Left ventricle myocardium inferior (tissue), 1 donor: ENCODE measurements around the gene MICALL1. TPM values are rescaled to one million over a fixed set of nuclear protein-coding genes. Genes with fewer than 3 reads are reported as not detected.
A peak's percentile ranks its signal among the peaks of the same experiment; 100 is the strongest.

ENCODE experiments used
- DNase-seq: peaks from one replicate; pipeline ENCODE4 v3.0.0-alpha.2; 2020
- H3K27ac ChIP-seq: fragments of 200-600 bp; replicated peaks from 2 replicates; pipeline ENCODE4 v1.8.0; 2021
- H3K27me3 ChIP-seq: fragments of 200-600 bp; 2 replicates; pipeline ENCODE4 v1.8.0; 2021; ENCODE audit warnings: low read depth
- H3K36me3 ChIP-seq: fragments of 200-600 bp; 2 replicates; pipeline ENCODE4 v1.8.0; 2021
- H3K4me1 ChIP-seq: fragments of 200-600 bp; 2 replicates; pipeline ENCODE4 v1.8.0; 2021
- H3K4me3 ChIP-seq: fragments of 200-600 bp; 2 replicates; pipeline ENCODE4 v1.8.0; 2021; ENCODE audit warnings: mild to moderate bottlenecking, moderate library complexity
- H3K9me3 ChIP-seq: fragments of 200-600 bp; replicated peaks from 2 replicates; pipeline ENCODE4 v1.8.0; 2021
- intact Hi-C: fragments of 100-400 bp; cut with micrococcal nuclease; formaldehyde crosslinking; loops from one replicate; pipeline ENCODE4 v1.11.0; 2022
- total RNA-seq: library from RNA; stranded (reverse); fragmentation: NEBNext Ultra II Directional; extraction: Animal tissue kit (Norgen Biotek cat#: 25700); gene quantifications from one replicate; pipeline ENCODE4 v1.2.1, GENCODE V29; 2021
- TF ChIP-seq, protein P1 (sequence below): fragments of 200-600 bp; IDR thresholded peaks from 2 replicates; pipeline ENCODE4 v1.8.0; 2021; ENCODE audit warnings: antibody characterized with exemption, mild to moderate bottlenecking, borderline replicate concordance
- donor health status: DM: no; HTN: yes; CAD: no; lungs with severe emphysema.

MICALL1 gene
- total RNA-seq, 1 donor from 2014 or later: 14.8 TPM

DNA sequence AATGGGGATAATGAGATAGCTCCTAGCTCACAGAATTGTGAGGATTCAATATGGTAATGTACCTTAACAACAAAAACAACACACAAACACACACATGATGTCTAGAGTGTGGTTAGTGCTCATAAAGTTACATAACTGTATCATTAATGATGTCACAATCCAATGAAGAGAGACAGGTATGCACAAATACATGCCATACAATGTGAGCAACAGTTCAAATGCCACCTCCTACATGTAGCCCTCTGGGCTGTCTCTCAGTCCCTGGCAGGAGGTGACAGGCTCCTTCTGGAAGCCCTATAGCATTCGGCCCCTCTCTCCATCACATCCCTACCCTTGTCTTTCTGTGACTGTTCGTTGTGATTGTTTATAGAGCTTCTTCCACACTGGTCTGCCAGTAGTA is 8.3 kb upstream of the MICALL1 start:
- intact Hi-C loops: loop anchor here (10.0 kb wide), 1 partner anchor 57 kb away; the partner anchor contains the start of genes C22orf23 and POLR2F
- no peak for DNase-seq
- H3K4me1 ChIP-seq: peaks cover 46% of the 10 kb centered on the region
- H3K4me3 ChIP-seq: no peak overlapping the region
- no peak overlapping the region for H3K27ac ChIP-seq
- H3K27me3 ChIP-seq: no peaks in the 10 kb centered on the region
- TF ChIP-seq, protein P1, sequence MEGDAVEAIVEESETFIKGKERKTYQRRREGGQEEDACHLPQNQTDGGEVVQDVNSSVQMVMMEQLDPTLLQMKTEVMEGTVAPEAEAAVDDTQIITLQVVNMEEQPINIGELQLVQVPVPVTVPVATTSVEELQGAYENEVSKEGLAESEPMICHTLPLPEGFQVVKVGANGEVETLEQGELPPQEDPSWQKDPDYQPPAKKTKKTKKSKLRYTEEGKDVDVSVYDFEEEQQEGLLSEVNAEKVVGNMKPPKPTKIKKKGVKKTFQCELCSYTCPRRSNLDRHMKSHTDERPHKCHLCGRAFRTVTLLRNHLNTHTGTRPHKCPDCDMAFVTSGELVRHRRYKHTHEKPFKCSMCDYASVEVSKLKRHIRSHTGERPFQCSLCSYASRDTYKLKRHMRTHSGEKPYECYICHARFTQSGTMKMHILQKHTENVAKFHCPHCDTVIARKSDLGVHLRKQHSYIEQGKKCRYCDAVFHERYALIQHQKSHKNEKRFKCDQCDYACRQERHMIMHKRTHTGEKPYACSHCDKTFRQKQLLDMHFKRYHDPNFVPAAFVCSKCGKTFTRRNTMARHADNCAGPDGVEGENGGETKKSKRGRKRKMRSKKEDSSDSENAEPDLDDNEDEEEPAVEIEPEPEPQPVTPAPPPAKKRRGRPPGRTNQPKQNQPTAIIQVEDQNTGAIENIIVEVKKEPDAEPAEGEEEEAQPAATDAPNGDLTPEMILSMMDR: no peak
- H3K36me3 ChIP-seq: no peaks in the 10 kb centered on the region
- H3K9me3 ChIP-seq: no peaks in the 10 kb centered on the region

DNA sequence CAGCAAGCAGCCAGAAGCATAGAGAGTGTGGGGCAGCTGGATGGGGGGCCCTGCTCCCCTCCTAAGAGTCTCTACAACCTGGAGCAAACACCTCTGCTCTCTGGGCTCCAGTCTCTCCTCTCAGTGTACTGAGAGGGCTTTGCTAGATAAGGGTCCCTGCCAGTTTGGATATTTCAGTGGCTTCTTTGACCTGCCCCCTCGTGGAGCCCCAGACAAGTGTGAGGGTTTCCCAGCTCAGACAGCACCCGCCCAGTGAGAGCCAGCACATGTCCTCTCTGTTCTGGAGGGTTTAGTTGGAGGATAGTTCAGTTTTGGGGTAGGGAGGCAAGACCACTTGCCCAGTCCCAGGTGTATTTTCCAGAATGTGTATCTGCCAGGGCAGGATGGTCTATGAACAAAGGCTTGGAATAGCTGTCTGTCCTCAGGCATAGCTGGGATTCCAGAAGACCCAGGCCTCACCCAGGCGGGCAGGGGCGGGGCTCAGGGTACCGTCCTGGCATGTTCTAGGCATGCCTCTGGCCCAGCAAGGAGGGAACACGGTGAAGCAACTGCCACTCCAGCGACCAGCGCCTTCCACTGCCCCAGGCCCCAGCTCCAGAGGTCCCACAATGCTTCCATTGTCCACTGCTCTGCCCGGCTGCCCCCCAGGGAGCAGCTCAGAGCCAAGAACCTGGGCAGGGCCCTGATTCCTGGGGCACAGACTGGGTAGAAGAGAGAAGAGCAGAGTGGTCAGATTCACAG is 7.5 kb upstream of the MICALL1 start:
- H3K27me3 ChIP-seq: no peaks in the 10 kb centered on the region
- H3K27ac ChIP-seq: no peak overlapping the region
- TF ChIP-seq, protein P1: no peak
- peaks cover 38% of the 10 kb centered on the region for H3K4me1 ChIP-seq
- DNase-seq: no peak
- intact Hi-C loops: loop anchor here (10.0 kb wide), 1 partner anchor 56 kb away; the partner anchor contains the start of genes C22orf23 and POLR2F
- H3K4me3 ChIP-seq: no peak overlapping the region
- H3K36me3 ChIP-seq: no peaks in the 10 kb centered on the region
- H3K9me3 ChIP-seq: no peaks in the 10 kb centered on the region

DNA sequence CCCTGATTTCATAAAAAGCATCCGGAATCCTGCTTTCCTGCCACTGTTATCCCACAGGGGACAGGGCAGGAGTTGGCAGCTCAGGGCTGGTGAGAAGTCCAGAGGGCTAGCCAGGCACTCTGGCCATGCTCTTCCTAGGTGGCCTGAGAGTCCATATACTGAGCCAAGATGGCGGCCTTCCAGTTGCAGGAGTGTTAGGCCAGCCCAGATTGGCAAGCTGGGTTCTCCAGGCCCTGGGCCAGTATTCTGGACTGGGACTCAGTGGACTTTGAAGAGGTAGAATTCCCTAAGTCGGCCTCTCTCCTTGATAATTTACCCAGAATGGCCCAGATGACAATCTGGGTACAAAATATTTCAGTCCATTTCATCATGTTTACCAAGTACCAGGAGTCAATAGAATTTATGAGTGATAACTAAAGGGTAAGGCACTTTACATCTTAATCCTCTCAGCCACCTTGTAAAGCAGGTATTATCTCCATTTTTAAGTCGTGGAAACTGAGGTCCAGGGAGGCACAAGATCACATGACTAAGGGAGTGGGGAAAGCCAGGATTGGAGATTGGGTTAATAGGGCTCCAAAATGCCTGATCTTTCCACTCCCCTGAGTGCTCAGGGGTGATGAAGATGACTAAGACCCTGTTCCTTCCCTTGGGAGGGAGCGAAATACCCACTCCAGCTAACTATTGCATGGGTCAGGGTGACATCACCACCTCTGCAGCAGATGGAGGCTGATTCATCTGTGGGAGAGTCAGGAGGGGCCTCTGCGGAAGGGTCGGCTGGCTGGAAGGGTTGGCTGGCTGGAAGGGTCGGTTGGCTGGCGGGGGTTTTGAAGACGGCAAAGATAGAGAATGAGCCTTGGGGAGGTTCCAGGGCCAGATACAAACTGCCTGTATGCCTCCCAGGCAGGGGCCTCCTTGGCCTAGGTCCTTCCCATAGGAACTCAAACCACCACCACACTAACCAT is 1.2 kb upstream of the MICALL1 start:
- H3K27me3 ChIP-seq: no peaks in the 10 kb centered on the region
- H3K27ac ChIP-seq: peak overlapping the region; percentile 91
- TF ChIP-seq, protein P1: no peak
- H3K36me3 ChIP-seq: no peaks in the 10 kb centered on the region
- intact Hi-C loops: no loop called here
- DNase-seq: peak; percentile 29
- H3K9me3 ChIP-seq: no peaks in the 10 kb centered on the region
- peak overlapping the region; percentile 82 for H3K4me3 ChIP-seq
- peaks cover 41% of the 10 kb centered on the region for H3K4me1 ChIP-seq

DNA sequence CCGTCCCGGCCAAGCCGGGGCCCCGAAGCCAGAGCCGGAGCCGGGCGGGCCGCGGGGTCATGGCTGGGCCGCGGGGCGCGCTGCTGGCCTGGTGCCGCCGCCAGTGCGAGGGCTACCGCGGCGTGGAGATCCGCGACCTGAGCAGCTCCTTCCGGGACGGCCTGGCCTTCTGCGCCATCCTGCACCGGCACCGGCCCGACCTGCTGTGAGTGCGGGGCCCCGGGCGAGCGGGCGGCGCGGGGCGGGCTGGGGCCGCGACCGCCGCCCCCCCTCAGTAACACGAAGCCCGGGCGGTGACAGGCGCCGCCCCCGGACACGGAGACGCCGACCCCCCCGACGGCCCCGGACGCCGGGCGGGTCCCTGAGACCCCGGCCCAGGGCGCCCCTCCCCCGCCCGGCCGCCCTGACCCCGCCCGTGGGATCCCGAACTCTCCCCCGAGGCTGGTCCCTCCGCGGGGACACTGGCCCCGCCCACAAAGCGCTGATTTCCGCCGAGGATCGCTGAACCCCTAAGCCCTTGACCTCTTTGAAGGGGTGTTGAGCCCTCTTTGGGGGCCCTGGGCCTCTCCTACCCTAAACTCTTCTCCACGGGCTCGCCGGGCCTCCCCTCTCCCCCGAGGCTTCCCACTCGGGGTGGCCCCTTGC is 389 bp downstream of the MICALL1 start:
- peak; percentile 35 for DNase-seq
- intact Hi-C loops: no loop called here
- TF ChIP-seq, protein P1: no peak
- Histone ChIP-seq H3K4me1 (peaks cover 52% of the 10 kb centered on the region), H3K9me3 (no peaks in the 10 kb centered on the region), H3K36me3 (no peaks in the 10 kb centered on the region), H3K27ac (peak overlapping the region; percentile 91), H3K27me3 (no peaks in the 10 kb centered on the region), H3K4me3 (peak overlapping the region; percentile 82)
